ENCODE measurements around the gene RNF38.

DNA sequence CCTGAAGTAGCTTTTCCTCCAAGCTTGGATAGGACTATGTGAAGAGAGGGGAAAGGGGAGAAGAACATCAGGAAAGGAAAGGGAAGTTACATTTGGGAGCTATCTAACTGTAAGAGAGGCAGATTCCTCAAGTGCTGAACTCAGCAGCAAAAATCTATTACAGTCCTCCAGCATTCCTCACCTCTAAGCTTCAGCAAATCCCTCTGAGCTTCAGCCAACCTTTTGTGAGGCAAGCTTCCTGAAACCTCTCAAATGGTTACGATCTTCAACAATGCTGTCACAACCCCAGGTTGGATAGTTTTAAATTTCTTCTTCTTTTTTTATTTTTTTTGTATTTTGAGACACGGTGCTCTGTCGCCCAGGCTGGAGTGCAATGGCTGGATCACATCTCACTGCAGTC, 2.5 kb upstream of the RNF38 start:
- no peak for TF ChIP-seq EZH2 (IDR thresholded peaks at IDR 0.05; ENCODE audit: insufficient read depth, low read length)
- TF ChIP-seq, protein P1, sequence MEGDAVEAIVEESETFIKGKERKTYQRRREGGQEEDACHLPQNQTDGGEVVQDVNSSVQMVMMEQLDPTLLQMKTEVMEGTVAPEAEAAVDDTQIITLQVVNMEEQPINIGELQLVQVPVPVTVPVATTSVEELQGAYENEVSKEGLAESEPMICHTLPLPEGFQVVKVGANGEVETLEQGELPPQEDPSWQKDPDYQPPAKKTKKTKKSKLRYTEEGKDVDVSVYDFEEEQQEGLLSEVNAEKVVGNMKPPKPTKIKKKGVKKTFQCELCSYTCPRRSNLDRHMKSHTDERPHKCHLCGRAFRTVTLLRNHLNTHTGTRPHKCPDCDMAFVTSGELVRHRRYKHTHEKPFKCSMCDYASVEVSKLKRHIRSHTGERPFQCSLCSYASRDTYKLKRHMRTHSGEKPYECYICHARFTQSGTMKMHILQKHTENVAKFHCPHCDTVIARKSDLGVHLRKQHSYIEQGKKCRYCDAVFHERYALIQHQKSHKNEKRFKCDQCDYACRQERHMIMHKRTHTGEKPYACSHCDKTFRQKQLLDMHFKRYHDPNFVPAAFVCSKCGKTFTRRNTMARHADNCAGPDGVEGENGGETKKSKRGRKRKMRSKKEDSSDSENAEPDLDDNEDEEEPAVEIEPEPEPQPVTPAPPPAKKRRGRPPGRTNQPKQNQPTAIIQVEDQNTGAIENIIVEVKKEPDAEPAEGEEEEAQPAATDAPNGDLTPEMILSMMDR (IDR thresholded peaks at IDR 0.05; ENCODE audit: insufficient read depth, low read depth, low read length): no peak
